ENCODE results near the gene ZFP36L1.

ZFP36L1 gene

GRCh38 chr14:68780358-68781160, 12.3 kb downstream of the ZFP36L1 start:
- no peak for TF ChIP-seq CTCF (IDR thresholded peaks at IDR 0.05; ENCODE audit: insufficient read depth, low read length, missing control alignments)

GRCh38 chr14:68779761-68780323, 13.0 kb downstream of the ZFP36L1 start:
- peak; percentile 82 for DNase-seq (ENCODE audit: low read depth, low spot score)
- ChIA-PET CTCF (interaction anchor here (1.0 to 2.5 kb wide), 5 partner anchors 8 to 91 kb away, joined by 3 to 13 read pairs (median 3); no protein-coding TSS in a partner anchor), POLR2A (interaction anchor here (0.6 to 4.3 kb wide), 3 partner anchors 11 to 91 kb away, joined by 4 to 46 read pairs (median 8); partner anchors contain the start of gene ZFP36L1)
- no peak for TF ChIP-seq CTCF (IDR thresholded peaks at IDR 0.05; ENCODE audit: insufficient read depth, low read length, missing control alignments)
- H3K4me3 ChIP-seq (ENCODE audit: low read depth, low read length): peak overlapping the region; percentile 16

More at GRCh38 chr14:68780358-68781160, 12.3 kb downstream of the ZFP36L1 start:
- POLR2A ChIA-PET: interaction anchor here (1.0 to 4.3 kb wide), 3 partner anchors 11 to 92 kb away, joined by 3 to 46 read pairs (median 8); partner anchors contain the start of gene ZFP36L1
- DNase-seq (ENCODE audit: low read depth, low spot score): no peak
- H3K4me3 ChIP-seq (ENCODE audit: low read depth, low read length): no peak overlapping the region; the same call in 1 of the 2 replicates
- CTCF ChIA-PET: interaction anchor here (1.1 to 2.5 kb wide), 4 partner anchors 9 to 92 kb away, joined by 3 to 13 read pairs (median 4); no protein-coding TSS in a partner anchor

GRCh38 chr14:68777644-68778043, 15.2 kb downstream of the ZFP36L1 start:
- ChIA-PET POLR2A (no interaction called here), CTCF (interaction anchor here (1.2 to 2.4 kb wide), 2 partner anchors 12 to 528 kb away, joined by 3 to 12 read pairs; no protein-coding TSS in a partner anchor)
- H3K4me3 ChIP-seq (ENCODE audit: low read depth, low read length): no peak overlapping the region
- no peak for DNase-seq (ENCODE audit: low read depth, low spot score)
- no peak for TF ChIP-seq CTCF (IDR thresholded peaks at IDR 0.05; ENCODE audit: insufficient read depth, low read length, missing control alignments)

- ChIA-PET POLR2A (no interaction called here), CTCF (interaction anchor here (1.1 to 2.4 kb wide), 4 partner anchors 9 to 108 kb away, joined by 3 to 12 read pairs (median 4); no protein-coding TSS in a partner anchor)
- TF ChIP-seq CTCF (IDR thresholded peaks at IDR 0.05; ENCODE audit: insufficient read depth, low read length, missing control alignments): no peak
Measured at GRCh38 chr14:68775614-68776126, 17.2 kb downstream of the ZFP36L1 start.

GRCh38 chr14:68774771-68775613, 17.9 kb downstream of the ZFP36L1 start:
- DNase-seq (ENCODE audit: low read depth, low spot score): peak; percentile 79
- ChIA-PET POLR2A (interaction anchor here (0.6 to 1.0 kb wide), 3 partner anchors 13 to 20 kb away, joined by 3 read pairs; partner anchors contain the start of gene ZFP36L1), CTCF (interaction anchor here (0.8 to 1.6 kb wide), 3 partner anchors 8 to 107 kb away, joined by 3 to 4 read pairs (median 3); no protein-coding TSS in a partner anchor)
- no peak for TF ChIP-seq CTCF (IDR thresholded peaks at IDR 0.05; ENCODE audit: insufficient read depth, low read length, missing control alignments)
- no peak overlapping the region for H3K4me3 ChIP-seq (ENCODE audit: low read depth, low read length)

More at GRCh38 chr14:68775614-68776126, 17.2 kb downstream of the ZFP36L1 start:
- no peak overlapping the region for H3K4me3 ChIP-seq (ENCODE audit: low read depth, low read length)
- no peak for DNase-seq (ENCODE audit: low read depth, low spot score)

All from AG04449 (cell line).